GM12891 (cell line): Measurements from ENCODE around the gene DLST.

Source experiments
- DNase-seq: peaks from one replicate; pipeline ENCODE4 v3.0.0; 2011; ENCODE audit warnings: low spot score; ENCODE audit not compliant: insufficient read length
- FAIRE-seq: peaks from 2 replicates; lab custom pipeline; 2011; peaks lifted over from hg19 to GRCh38; lab: Jason Lieb, UNC
- PAX5 ChIP-seq: IDR thresholded peaks from 2 replicates; pipeline ENCODE4 v1.6.1; 2011; ENCODE audit warnings: low read length, moderate library complexity, mild to moderate bottlenecking; ENCODE audit not compliant: insufficient read depth, severe bottlenecking
- POLR2A ChIP-seq: IDR thresholded peaks from 2 replicates; pipeline ENCODE4 v1.6.1; 2011; ENCODE audit warnings: low read depth, low read length, control low read depth
- POLR2AphosphoS5 ChIP-seq: IDR thresholded peaks from 2 replicates; pipeline ENCODE4 v1.6.1; 2011; ENCODE audit warnings: low read depth, low read length, control low read depth
- POU2F2 ChIP-seq: IDR thresholded peaks from 2 replicates; pipeline ENCODE4 v1.6.1; 2011; ENCODE audit warnings: low read depth, mild to moderate bottlenecking, control low read depth, low read length, moderate library complexity
- SPI1 ChIP-seq: IDR thresholded peaks from 2 replicates; pipeline ENCODE4 v1.6.1; 2011; ENCODE audit warnings: low read depth, low read length, control low read depth
- TAF1 ChIP-seq: IDR thresholded peaks from 2 replicates; pipeline ENCODE4 v1.6.1; 2011; ENCODE audit warnings: low read depth, low read length, control low read depth

DLST gene

DNA sequence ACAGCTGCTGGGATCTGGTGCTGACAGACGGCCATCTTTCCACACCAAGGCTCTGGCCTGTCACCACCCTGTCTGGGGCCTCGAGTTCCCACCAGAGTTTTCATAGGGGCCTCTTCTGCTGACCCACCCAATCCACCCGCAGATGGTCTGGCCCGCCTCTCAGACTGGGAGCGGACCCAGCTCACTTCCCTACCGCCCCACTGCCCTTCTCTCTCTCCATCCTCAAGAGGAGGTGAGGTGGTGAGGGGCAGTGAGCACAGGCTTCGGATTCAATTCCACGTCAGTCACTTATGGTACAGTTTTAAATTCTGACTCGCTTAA lies 53.6 kb downstream of the DLST start:
- no peak for TF ChIP-seq POLR2A
- no peak for TF ChIP-seq PAX5
- TF ChIP-seq SPI1: no peak
- TF ChIP-seq POLR2AphosphoS5: no peak
- no peak for TF ChIP-seq POU2F2
- TF ChIP-seq TAF1: no peak
- FAIRE-seq (no peak), DNase-seq (no peak)

DNA sequence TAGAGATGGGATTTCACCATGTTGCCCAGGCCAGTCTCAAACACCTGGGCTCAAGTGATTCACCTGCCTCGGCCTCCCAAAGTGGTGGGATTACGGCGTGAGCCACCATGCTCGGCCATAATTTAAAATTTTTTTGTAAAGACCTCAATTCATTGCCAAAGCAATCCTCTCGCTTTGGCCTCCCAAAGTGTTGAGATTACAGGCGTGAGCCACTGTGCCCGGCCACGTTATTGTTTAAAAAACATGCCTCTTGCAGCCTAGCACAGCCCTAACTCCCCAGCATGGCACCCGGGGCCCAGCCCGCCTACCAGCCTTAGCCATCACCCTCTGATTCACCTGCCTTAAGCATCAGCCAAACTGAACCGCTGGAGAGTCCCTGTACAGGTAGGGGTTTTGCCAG lies 54.4 kb downstream of the DLST start:
- no peak for FAIRE-seq
- TF ChIP-seq SPI1 (no peak), POLR2A (no peak), POU2F2 (no peak), POLR2AphosphoS5 (no peak), PAX5 (no peak), TAF1 (no peak)
- DNase-seq: no peak

DNA sequence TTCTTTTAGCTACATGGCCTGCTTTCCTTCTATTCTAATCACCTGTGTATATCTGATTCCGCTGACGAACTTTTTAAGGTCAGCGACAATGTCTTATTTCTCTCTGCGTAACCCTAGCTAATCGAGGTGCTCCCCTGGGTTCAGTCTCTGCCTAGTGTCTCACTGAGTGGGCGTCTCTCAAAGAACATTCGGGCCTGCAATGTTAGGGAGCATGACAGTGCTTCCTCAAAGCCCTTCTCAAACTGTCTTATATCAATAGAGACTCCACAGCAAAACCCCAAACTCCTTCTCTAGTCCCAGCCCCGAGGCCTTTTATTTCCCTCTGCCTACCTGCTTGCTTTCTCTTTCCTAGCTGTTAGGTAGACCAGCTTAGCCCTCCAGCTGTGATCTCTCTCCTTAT lies 55.0 kb downstream of the DLST start:
- DNase-seq (no peak), FAIRE-seq (no peak)
- TF ChIP-seq PAX5 (no peak), POLR2A (no peak), POU2F2 (no peak), POLR2AphosphoS5 (no peak), TAF1 (no peak), SPI1 (no peak)

DNA sequence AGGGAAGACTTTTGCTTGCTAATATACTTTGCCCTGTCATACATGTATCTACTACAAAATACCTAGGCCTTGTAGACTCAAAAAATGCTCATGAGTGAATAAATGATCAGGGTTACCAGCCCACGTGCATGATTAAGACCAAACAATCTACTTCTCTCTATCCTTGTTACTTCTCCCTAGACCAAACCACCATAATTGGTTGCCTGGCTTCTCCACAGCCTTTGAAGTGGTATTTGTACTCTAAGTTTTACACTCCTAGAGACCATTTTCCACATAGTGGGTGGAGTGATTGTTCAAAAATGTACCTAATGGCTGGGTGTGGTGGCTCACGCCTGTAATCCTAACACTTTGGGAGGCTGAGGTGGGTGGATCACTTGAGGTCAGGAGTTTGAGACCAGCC lies 55.5 kb downstream of the DLST start:
- TF ChIP-seq PAX5: no peak
- no peak for TF ChIP-seq TAF1
- no peak for TF ChIP-seq POLR2A
- TF ChIP-seq POLR2AphosphoS5: no peak
- TF ChIP-seq SPI1: no peak
- DNase-seq (no peak), FAIRE-seq (no peak)

DNA sequence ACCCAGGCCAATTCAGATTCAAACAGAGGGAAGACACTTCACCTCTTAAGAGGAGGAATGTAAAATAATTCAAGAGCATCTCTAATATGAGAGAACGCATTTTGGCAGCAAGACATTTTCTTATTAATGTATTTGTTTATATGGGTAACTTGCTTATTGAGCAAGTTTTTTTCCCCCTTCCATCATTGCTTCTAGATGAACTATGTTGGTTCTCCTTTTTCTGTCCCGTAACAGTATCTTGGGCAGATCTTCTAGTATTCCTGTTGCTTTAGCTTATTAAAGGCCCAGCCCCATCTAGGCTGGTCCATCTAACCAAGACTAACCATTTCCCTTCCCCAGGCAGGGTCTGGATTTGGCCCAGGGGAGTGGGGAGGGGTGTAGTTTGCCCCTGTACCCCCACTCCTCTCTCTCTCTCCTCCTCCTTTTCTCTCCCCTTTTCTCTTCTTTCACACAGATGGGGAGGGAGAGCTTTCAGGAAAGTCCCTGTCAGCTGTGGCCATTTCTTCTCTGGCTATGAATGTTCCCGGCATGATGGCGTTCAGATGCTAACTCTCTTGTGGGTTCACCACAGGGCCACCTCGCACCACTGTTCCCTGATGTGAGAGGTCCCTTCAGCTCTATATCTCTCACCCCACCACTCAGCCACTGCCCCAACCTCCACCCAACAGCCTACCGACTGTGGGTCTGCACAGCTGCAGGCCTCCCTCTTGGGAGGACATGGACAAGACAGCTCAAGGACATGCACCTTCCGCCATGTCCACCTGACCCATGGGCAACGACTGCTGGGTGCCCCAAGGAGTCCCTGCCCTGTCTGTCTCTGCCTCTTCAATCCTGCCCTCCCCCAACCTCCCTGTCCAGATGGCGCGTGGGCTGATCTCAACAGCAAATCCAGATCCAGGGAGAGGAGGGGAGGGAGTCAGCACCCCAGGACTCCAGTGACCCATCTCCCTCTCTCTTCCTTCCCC lies 57.1 kb downstream of the DLST start:
- FAIRE-seq (no peak), DNase-seq (no peak)
- no peak for TF ChIP-seq SPI1
- TF ChIP-seq POLR2AphosphoS5: no peak
- TF ChIP-seq POLR2A: no peak
- TF ChIP-seq TAF1: no peak
- no peak for TF ChIP-seq PAX5
- no peak for TF ChIP-seq POU2F2

DNA sequence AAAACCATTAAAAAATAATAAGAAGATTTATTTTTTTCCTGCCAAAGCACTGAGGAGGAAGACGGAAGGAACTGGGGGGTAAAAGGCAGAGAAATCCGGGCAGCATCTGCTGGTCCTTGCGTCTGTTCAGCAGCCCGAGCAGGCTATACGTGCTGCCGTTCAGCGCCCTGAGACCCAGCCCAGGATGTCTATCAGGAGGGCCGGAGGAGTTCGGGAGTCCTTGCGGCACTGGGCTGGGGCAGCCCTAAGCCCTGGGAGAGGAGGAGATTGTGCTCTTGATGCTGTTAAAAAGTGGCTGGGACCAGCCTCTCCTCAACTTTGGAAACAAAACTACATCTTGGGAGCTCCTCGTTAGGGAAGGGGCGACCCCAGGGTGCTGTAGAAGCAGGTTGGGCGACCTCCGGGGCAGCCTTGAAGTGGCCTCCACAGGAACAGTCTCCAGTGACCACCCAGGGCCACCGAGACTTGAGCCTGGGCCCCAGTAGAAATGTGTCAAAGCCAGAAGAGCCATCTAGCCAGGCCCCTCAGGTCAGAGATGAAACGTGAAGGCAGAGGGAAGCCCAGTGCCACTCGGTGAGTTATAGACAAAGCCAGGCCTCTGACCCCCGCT lies 59.3 kb downstream of the DLST start:
- no peak for TF ChIP-seq PAX5
- no peak for TF ChIP-seq POLR2A
- TF ChIP-seq POU2F2: no peak
- no peak for TF ChIP-seq TAF1
- no peak for TF ChIP-seq SPI1
- TF ChIP-seq POLR2AphosphoS5: no peak
- DNase-seq (no peak), FAIRE-seq (no peak)

DNA sequence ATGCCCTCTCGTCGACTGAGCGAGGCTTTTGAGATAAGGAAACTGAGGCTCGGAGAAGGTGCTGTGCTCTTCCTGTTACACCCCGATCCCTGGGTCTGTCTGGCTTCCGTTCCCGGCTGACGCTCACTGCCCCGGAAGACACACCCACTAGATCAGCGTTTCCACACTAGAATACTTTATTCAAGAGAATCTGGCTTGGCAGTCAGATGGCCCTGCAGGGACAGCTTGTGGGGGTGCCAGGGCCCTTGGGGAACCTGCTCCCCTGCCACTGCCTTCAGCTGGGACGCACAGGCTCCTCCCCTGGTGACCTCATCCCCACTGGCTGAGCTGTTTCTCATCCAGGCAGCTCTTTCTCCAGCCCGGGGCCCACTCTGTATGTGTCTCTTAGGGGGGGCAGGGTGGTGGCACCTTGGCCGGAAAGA lies 60.0 kb downstream of the DLST start:
- TF ChIP-seq POU2F2 (no peak), PAX5 (no peak), POLR2A (peak; percentile 61), SPI1 (no peak), POLR2AphosphoS5 (no peak; the same call in 1 of the 2 replicates)
- peak; percentile 89 for FAIRE-seq
- DNase-seq: no peak

DNA sequence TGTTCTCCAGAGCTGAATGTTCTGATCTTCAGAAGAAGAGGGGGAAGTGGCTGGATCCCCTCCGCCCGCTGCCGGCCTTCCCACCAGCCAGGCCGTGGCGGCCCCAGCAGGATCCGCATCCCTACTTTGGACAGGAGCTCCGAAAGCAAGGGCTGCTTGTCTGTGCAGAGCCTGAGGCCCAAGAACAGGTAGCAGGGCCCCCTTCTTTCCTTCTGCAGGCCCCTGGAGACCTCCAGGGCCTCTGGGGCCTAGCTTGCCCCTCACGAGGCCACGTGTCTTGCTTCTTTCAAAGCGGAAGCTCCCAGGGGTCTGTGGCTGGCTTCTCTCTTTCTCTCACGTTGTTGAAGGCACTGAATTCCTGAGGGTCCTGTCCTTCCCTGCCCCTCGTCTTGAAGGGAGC lies 60.5 kb downstream of the DLST start:
- DNase-seq (no peak), FAIRE-seq (no peak)
- no peak for TF ChIP-seq POLR2A
- TF ChIP-seq POU2F2: no peak
- no peak for TF ChIP-seq SPI1
- no peak for TF ChIP-seq POLR2AphosphoS5
- TF ChIP-seq PAX5: no peak
- TF ChIP-seq TAF1: no peak; the same call in 1 of the 2 replicates

DNA sequence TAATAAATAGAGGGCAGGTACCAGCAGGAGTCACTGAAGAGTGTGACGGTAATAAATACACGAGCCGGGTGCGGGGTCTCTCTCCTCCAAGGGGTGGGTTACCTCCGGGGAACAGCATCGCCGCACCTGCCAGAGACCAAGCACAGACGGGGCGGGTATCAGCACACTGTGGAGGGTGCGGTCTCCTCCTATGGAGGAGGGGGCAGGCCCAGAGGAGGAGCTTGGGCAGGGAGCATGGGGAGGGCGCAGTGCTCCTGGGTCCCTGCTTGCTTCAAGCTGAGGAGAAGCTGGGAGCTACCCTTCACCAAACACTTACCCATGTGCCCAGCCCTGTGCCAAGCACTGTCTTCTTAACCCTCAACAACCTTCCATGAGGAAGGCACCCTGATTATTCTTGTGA lies 60.9 kb downstream of the DLST start:
- FAIRE-seq (peak; percentile 88), DNase-seq (no peak)
- peak; percentile 57; the same call in 1 of the 2 replicates for TF ChIP-seq POLR2AphosphoS5
- no peak for TF ChIP-seq POLR2A
- TF ChIP-seq POU2F2: no peak
- TF ChIP-seq PAX5: no peak
- no peak for TF ChIP-seq SPI1
- TF ChIP-seq TAF1: peak; percentile 7; the same call in 1 of the 2 replicates
